GM12873 (cell line): ENCODE measurements around the gene CISH.

Experiments
- TF ChIP-seq, protein P1 (sequence below): IDR thresholded peaks from 2 replicates; pipeline ENCODE4 v1.5.1; 2012; ENCODE audit warnings: low read depth, mild to moderate bottlenecking, moderate library complexity, low read length, control low read depth; ENCODE audit not compliant: insufficient read depth; ENCODE audit errors: missing control alignments

CISH gene

GRCh38 chr3:50620420-50620819 lies 8.8 kb upstream of the CISH start:
- TF ChIP-seq, protein P1, sequence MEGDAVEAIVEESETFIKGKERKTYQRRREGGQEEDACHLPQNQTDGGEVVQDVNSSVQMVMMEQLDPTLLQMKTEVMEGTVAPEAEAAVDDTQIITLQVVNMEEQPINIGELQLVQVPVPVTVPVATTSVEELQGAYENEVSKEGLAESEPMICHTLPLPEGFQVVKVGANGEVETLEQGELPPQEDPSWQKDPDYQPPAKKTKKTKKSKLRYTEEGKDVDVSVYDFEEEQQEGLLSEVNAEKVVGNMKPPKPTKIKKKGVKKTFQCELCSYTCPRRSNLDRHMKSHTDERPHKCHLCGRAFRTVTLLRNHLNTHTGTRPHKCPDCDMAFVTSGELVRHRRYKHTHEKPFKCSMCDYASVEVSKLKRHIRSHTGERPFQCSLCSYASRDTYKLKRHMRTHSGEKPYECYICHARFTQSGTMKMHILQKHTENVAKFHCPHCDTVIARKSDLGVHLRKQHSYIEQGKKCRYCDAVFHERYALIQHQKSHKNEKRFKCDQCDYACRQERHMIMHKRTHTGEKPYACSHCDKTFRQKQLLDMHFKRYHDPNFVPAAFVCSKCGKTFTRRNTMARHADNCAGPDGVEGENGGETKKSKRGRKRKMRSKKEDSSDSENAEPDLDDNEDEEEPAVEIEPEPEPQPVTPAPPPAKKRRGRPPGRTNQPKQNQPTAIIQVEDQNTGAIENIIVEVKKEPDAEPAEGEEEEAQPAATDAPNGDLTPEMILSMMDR = peak; percentile 2

GRCh38 chr3:50617911-50618481 lies 6.4 kb upstream of the CISH start:
- TF ChIP-seq, protein P1 = no peak

- TF ChIP-seq, protein P1 = no peak
Observed at GRCh38 chr3:50617096-50617791, 5.7 kb upstream of the CISH start, which contains the start of gene MAPKAPK3. MAPKAPK3 (plus strand) TSS chr3:50617151; CDS start chr3:50617566, 415 bp downstream.

DNA sequence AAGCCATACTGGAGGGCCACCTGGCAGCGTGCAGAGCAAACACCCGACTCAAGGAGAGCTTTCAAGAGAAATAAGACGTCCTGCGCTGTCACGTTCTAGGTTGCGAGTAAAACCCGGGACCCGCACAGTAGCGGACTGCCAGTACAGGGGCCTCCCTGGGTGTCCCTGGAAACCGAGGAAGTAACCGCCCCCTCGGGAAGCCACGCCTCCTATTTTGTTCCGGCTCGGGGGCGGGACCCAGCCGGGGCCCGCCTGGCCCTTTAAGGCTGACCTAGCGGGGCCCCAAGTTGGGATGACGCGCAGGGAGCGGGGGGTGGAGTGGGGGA lies 5.2 kb upstream of the CISH start:
- TF ChIP-seq, protein P1 = no peak

GRCh38 chr3:50616003-50616769 lies 4.6 kb upstream of the CISH start:
- TF ChIP-seq, protein P1 = peak; percentile 100

DNA sequence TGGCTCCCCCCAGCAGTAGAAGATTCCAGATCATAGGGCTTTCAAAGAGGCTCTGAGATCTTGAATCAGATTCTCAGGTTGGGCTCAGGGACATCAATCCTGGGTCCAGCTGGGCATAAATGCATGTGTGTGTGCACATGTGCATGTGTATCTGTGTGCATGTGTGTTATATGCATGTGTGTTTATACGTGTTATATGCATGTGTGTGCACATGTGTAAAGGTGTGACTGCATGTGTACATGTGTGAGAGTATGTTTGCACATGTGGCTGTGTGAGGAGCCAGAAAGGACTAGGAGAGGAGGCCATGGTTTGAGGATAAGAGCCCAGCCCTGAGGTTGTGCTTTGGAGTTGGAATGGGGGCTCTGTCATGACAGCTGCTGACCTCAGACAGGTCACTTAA lies 3.6 kb upstream of the CISH start:
- TF ChIP-seq, protein P1 = no peak

GRCh38 chr3:50612970-50613846 lies 1.6 kb upstream of the CISH start:
- TF ChIP-seq, protein P1 = no peak
